OCI-LY7 (cell line): ENCODE measurements around the gene NFAM1. TPM values are rescaled to one million over a fixed set of nuclear protein-coding genes. Genes with fewer than 3 reads are reported as not detected.

Source experiments
- BruUV-seq: library from RNA; stranded (reverse); fragments of 400-500 nt; replicated peaks from 2 replicates; lab custom pipeline; 2021; lab: Mats Ljungman, UMichigan
- CTCF ChIA-PET: fragments of 300-600 bp; sonication (Branson Sonifier 250); formaldehyde crosslinking; loops from one replicate; lab custom pipeline; 2022; ENCODE audit warnings: antibody characterized with exemption; ENCODE audit not compliant: unreplicated experiment; lab: Charles Lee
- POLR2A ChIA-PET: fragments of 300-600 bp; sonication (Branson Sonifier 250); formaldehyde crosslinking; loops from one replicate; lab custom pipeline; 2022; ENCODE audit warnings: antibody characterized with exemption; lab: Charles Lee
- DNase-seq: peaks from one replicate; pipeline ENCODE4 v3.0.0-alpha.2; 2015; ENCODE audit warnings: low spot score
- H2AFZ ChIP-seq: fragments of 200-600 bp; sonication (generic), shearing (Covaris generic); 2 replicates; pipeline ENCODE4 v1.6.1; 2014; ENCODE audit warnings: mild to moderate bottlenecking, antibody characterized with exemption, low read length, moderate library complexity
- H3K27ac ChIP-seq: fragments of 200-600 bp; sonication (generic); 2 replicates; pipeline ENCODE4 v1.5.1; 2014; ENCODE audit warnings: mixed run types, low read depth, mild to moderate bottlenecking, moderate library complexity, low read length, inconsistent platforms; ENCODE audit not compliant: poor library complexity, severe bottlenecking
- H3K36me3 ChIP-seq: fragments of 200-600 bp; sonication (generic); 2 replicates; pipeline ENCODE4 v1.6.1; 2014; ENCODE audit warnings: mild to moderate bottlenecking, antibody characterized with exemption, low read length, moderate library complexity, mixed read lengths; ENCODE audit not compliant: insufficient read depth
- H3K4me1 ChIP-seq: fragments of 200-600 bp; sonication (generic); 2 replicates; pipeline ENCODE4 v1.5.1; 2014; ENCODE audit warnings: mild to moderate bottlenecking, low read length; ENCODE audit not compliant: insufficient read depth, poor library complexity, severe bottlenecking
- H3K4me2 ChIP-seq: fragments of 200-600 bp; sonication (generic); 2 replicates; pipeline ENCODE4 v1.6.1; 2014; ENCODE audit warnings: mild to moderate bottlenecking, low read length
- H3K4me3 ChIP-seq: fragments of 200-600 bp; sonication (generic); 2 replicates; pipeline ENCODE4 v1.5.1; 2014; ENCODE audit warnings: mild to moderate bottlenecking, low read depth, low read length; ENCODE audit not compliant: poor library complexity, severe bottlenecking
- H3K79me2 ChIP-seq: fragments of 200-600 bp; sonication (generic); 2 replicates; pipeline ENCODE4 v1.6.1; 2016; ENCODE audit warnings: low read depth, mild to moderate bottlenecking, low read length, moderate library complexity, mixed read lengths; ENCODE audit not compliant: insufficient read depth
- H3K9me2 ChIP-seq: fragments of 200-600 bp; sonication (generic); 2 replicates; pipeline ENCODE4 v1.6.1; 2016; ENCODE audit warnings: mild to moderate bottlenecking, low read length, mixed read lengths; ENCODE audit not compliant: insufficient read depth
- H3K9me3 ChIP-seq: fragments of 200-600 bp; sonication (generic); 2 replicates; pipeline ENCODE4 v1.6.1; 2014; ENCODE audit warnings: mild to moderate bottlenecking, mixed run types, low read length, mixed read lengths
- H4K20me1 ChIP-seq: fragments of 200-600 bp; sonication (generic); 2 replicates; pipeline ENCODE4 v1.6.1; 2014; ENCODE audit warnings: mild to moderate bottlenecking, antibody characterized with exemption, low read length, moderate library complexity, mixed read lengths; ENCODE audit not compliant: insufficient read depth
- CTCF ChIP-seq: fragments of 200-600 bp; sonication (generic); conservative IDR thresholded peaks from 2 replicates; pipeline ENCODE4 v1.5.1; 2014; ENCODE audit warnings: mild to moderate bottlenecking, antibody characterized with exemption, low read length, moderate library complexity, mixed read lengths
- EZH2phosphoT487 ChIP-seq: fragments of 200-600 bp; sonication (generic); IDR thresholded peaks from 2 replicates; pipeline ENCODE4 v1.6.1; 2018; ENCODE audit warnings: low read depth, borderline replicate concordance, mild to moderate bottlenecking, mixed run types, antibody characterized with exemption, low read length, moderate library complexity, mixed read lengths
- intact Hi-C: fragments of 100-400 bp; cut with micrococcal nuclease; formaldehyde crosslinking; loops from one replicate; pipeline ENCODE4 v1.10.0; 2022; ENCODE audit not compliant: unreplicated experiment
- total RNA-seq, 2 experiments: library from RNA; depleted of rRNA in 1 of 2; stranded (reverse); fragments of >200 nt in 1 of 2; shearing (Covaris generic) in 1 of 2; gene quantifications; 2 replicates each; pipeline ENCODE4 v1.2.3, GENCODE V29; 2014 to 2022

NFAM1 gene
- total RNA-seq, 2 experiments from 2014 or later: 0.16 to 0.88 TPM

GRCh38 chr22:42353883-42354727, 78.1 kb downstream of the NFAM1 start:
- intact Hi-C loops: no loop called here
- no peaks in the 10 kb centered on the region for H3K9me3 ChIP-seq
- H3K4me2 ChIP-seq: no peak overlapping the region
- ChIA-PET CTCF (no interaction called here), POLR2A (no interaction called here)
- H3K27ac ChIP-seq: no peak overlapping the region
- H3K4me3 ChIP-seq: no peak overlapping the region
- no peaks in the 10 kb centered on the region for H4K20me1 ChIP-seq
- H3K79me2 ChIP-seq: no peaks in the 10 kb centered on the region
- BruUV-seq: no TSS peak
- no peak for DNase-seq
- H3K4me1 ChIP-seq: peaks cover 21% of the 10 kb centered on the region
- no peak overlapping the region for H2AFZ ChIP-seq
- H3K36me3 ChIP-seq: no peaks in the 10 kb centered on the region
- H3K9me2 ChIP-seq: no peaks in the 10 kb centered on the region
- TF ChIP-seq EZH2phosphoT487: no peak
- TF ChIP-seq CTCF: no peak

GRCh38 chr22:42350373-42350772, 81.8 kb downstream of the NFAM1 start:
- Histone ChIP-seq H2AFZ (no peak overlapping the region), H3K4me2 (no peak overlapping the region), H3K4me3 (no peak overlapping the region), H3K36me3 (no peaks in the 10 kb centered on the region), H4K20me1 (no peaks in the 10 kb centered on the region), H3K4me1 (no peaks in the 10 kb centered on the region), H3K27ac (no peak overlapping the region), H3K9me3 (no peaks in the 10 kb centered on the region), H3K9me2 (no peaks in the 10 kb centered on the region), H3K79me2 (no peaks in the 10 kb centered on the region)
- DNase-seq: no peak
- intact Hi-C loops: no loop called here
- BruUV-seq: no TSS peak
- no peak for TF ChIP-seq EZH2phosphoT487
- TF ChIP-seq CTCF: no peak
- POLR2A ChIA-PET: no interaction called here
- CTCF ChIA-PET: no interaction called here

GRCh38 chr22:42347281-42347824, 84.8 kb downstream of the NFAM1 start:
- CTCF ChIA-PET: no interaction called here
- Histone ChIP-seq H3K79me2 (no peaks in the 10 kb centered on the region), H4K20me1 (no peaks in the 10 kb centered on the region), H3K9me2 (no peaks in the 10 kb centered on the region), H3K4me1 (no peaks in the 10 kb centered on the region), H3K36me3 (no peaks in the 10 kb centered on the region), H3K27ac (no peak overlapping the region), H2AFZ (no peak overlapping the region), H3K4me2 (no peak overlapping the region), H3K9me3 (no peaks in the 10 kb centered on the region), H3K4me3 (no peak overlapping the region)
- POLR2A ChIA-PET: no interaction called here
- no TSS peak for BruUV-seq
- intact Hi-C loops: no loop called here
- DNase-seq: no peak
- TF ChIP-seq EZH2phosphoT487 (no peak), CTCF (no peak)
